SH-SY5Y (cell line): ENCODE data around the gene CDK6.

ENCODE experiments used
- GATA2 ChIP-seq: IDR thresholded peaks from 2 replicates; pipeline ENCODE4 v1.6.1; 2011; ENCODE audit warnings: mild to moderate bottlenecking, low read depth, low read length
- GATA3 ChIP-seq: IDR thresholded peaks from 2 replicates; pipeline ENCODE4 v1.6.1; 2011; ENCODE audit warnings: low read depth, mild to moderate bottlenecking, low read length, moderate library complexity

- no peak for TF ChIP-seq GATA2
- no peak for TF ChIP-seq GATA3
Observed at GRCh38 chr7:92833766-92834506, 2.4 kb downstream of the CDK6 start.
